GM12873 (cell line): Measurements from ENCODE around the gene PRKAG2.

Source experiments
- CTCF ChIP-seq: IDR thresholded peaks from 2 replicates; pipeline ENCODE4 v1.5.1; 2012; ENCODE audit warnings: low read depth, mild to moderate bottlenecking, moderate library complexity, low read length, control low read depth; ENCODE audit not compliant: insufficient read depth; ENCODE audit errors: missing control alignments

Gene PRKAG2

GRCh38 chr7:151514461-151515275 is 362.2 kb downstream of the PRKAG2 start:
- TF ChIP-seq CTCF, result no peak

GRCh38 chr7:151513133-151513532 is 363.8 kb downstream of the PRKAG2 start:
- no peak for TF ChIP-seq CTCF

- TF ChIP-seq CTCF, result no peak
Observed at GRCh38 chr7:151512353-151512752, 364.6 kb downstream of the PRKAG2 start.

- no peak for TF ChIP-seq CTCF
Observed at GRCh38 chr7:151511946-151512345, 365.0 kb downstream of the PRKAG2 start.

GRCh38 chr7:151511270-151511669 is 365.6 kb downstream of the PRKAG2 start:
- no peak for TF ChIP-seq CTCF

- TF ChIP-seq CTCF, result no peak
Observed at GRCh38 chr7:151509670-151510333, 367.1 kb downstream of the PRKAG2 start.

- no peak for TF ChIP-seq CTCF
Observed at GRCh38 chr7:151508991-151509390, 367.9 kb downstream of the PRKAG2 start.
